Small intestine (tissue), 7 donors: Measurements from ENCODE around the gene B4GALT6. TPM values are rescaled to one million over a fixed set of nuclear protein-coding genes. Genes with fewer than 3 reads are reported as not detected.

Experiments used
- DNase-seq, 2 donors: peaks; one replicate each; pipeline versions ENCODE4 v3.0.0 to v3.0.0-alpha.2; 2013
- FAIRE-seq: peaks from 2 replicates; lab custom pipeline; 2012; peaks lifted over from hg19 to GRCh38; lab: Jason Lieb, UNC
- H3K27ac ChIP-seq, 3 donors: one replicate each; pipeline ENCODE4 v1.5.1; 2013; ENCODE audit warnings: low read length in 2 of 3, mild to moderate bottlenecking in 2 of 3, control low read depth in 1 of 3, inconsistent platforms in 1 of 3, low read depth in 1 of 3, moderate library complexity in 1 of 3
- H3K27me3 ChIP-seq, 3 donors: one replicate each; pipeline ENCODE4 v1.6.1; 2013; ENCODE audit warnings: low read length in 3 of 3, inconsistent platforms in 1 of 3; ENCODE audit not compliant: control insufficient read depth in 3 of 3, insufficient read depth in 3 of 3
- H3K36me3 ChIP-seq, 3 donors: one replicate each; pipeline ENCODE4 v1.6.1; 2013; ENCODE audit warnings: low read length in 3 of 3, inconsistent platforms in 1 of 3, low read depth in 1 of 3, mild to moderate bottlenecking in 1 of 3, moderate library complexity in 1 of 3; ENCODE audit not compliant: control insufficient read depth in 3 of 3, insufficient read depth in 2 of 3
- H3K4me1 ChIP-seq, 3 donors: one replicate each; pipeline ENCODE4 v1.6.1; 2013; ENCODE audit warnings: low read length in 2 of 3, inconsistent platforms in 1 of 3, low read depth in 1 of 3, mild to moderate bottlenecking in 1 of 3, moderate library complexity in 1 of 3; ENCODE audit not compliant: control insufficient read depth in 3 of 3, insufficient read depth in 2 of 3
- H3K4me3 ChIP-seq, 3 donors: one replicate each; pipeline ENCODE4 v1.5.1; 2013; ENCODE audit warnings: low read length in 3 of 3, control low read depth in 1 of 3, inconsistent platforms in 1 of 3, low read depth in 1 of 3, mild to moderate bottlenecking in 1 of 3, moderate library complexity in 1 of 3
- H3K9me3 ChIP-seq, 2 donors: one replicate each; pipeline ENCODE4 v1.6.1; 2013; ENCODE audit warnings: low read depth in 1 of 2, low read length in 1 of 2; ENCODE audit not compliant: control insufficient read depth in 2 of 2, insufficient read depth in 1 of 2
- WGBS, 3 donors: extraction: QIAGEN DNeasy Blood & Tissue Kit; methylation state at CpG; one replicate each; pipeline ENCODE4 v1.1.7; 2013; 5-methylcytosine and 5-hydroxymethylcytosine counted together
- polyA plus RNA-seq, 4 donors: library from polyadenylated mRNA; stranded (reverse) in 3 of 4; unstranded in 1 of 4; fragments of 200-250 nt in 3 of 4; fragments of 120-200 nt in 1 of 4; gene quantifications; one replicate each; pipeline versions ENCODE4 v1.2.1 to v1.2.3, GENCODE V29; 2013
- donor health status: healthy with polysubstance abuse.
- donor health status: control.
- donor health status: control.
- donor health status: Bipolar disorder and iron deficiency.
- donor health status: healthy.

B4GALT6 gene
- polyA plus RNA-seq, 4 donors: 4.7 to 10.3 (median 8.1) TPM

- peaks cover 5 to 23% (median 9%) of the 10 kb centered on the region in 3 donors for H3K4me1 ChIP-seq
- no peaks in the 10 kb centered on the region for H3K9me3 ChIP-seq
- H3K36me3 ChIP-seq: no peaks in the 10 kb centered on the region
- FAIRE-seq (no peak), DNase-seq (no peak)
- no peaks in the 10 kb centered on the region for H3K27me3 ChIP-seq
- no peak overlapping the region for H3K4me3 ChIP-seq
- 64 to 84% (median 77%) methylated on average over 7 of the region's 7 CpGs for WGBS, 3 donors
- H3K27ac ChIP-seq: peak overlapping the region in 2 of 3 donors; percentile 41 to 48
Observed at GRCh38 chr18:31646332-31647126, 37.9 kb downstream of the B4GALT6 start.

GRCh38 chr18:31645411-31645810, 39.0 kb downstream of the B4GALT6 start:
- Histone ChIP-seq H3K27me3 (no peaks in the 10 kb centered on the region), H3K4me3 (no peak overlapping the region), H3K36me3 (peaks cover 0 to 3% (median 2%) of the 10 kb centered on the region in 3 donors), H3K9me3 (no peaks in the 10 kb centered on the region), H3K27ac (no peak overlapping the region), H3K4me1 (peaks cover 5 to 23% (median 9%) of the 10 kb centered on the region in 3 donors)
- DNase-seq: no peak
- WGBS, 3 donors: 85 to 94% (median 88%) methylated on average over 4 of the region's 4 CpGs
- no peak for FAIRE-seq

GRCh38 chr18:31643003-31643402, 41.4 kb downstream of the B4GALT6 start:
- no peak overlapping the region for H3K27ac ChIP-seq
- no peak overlapping the region for H3K4me3 ChIP-seq
- WGBS, 3 donors: 88 to 93% (median 92%) methylated on average over 4 of the region's 4 CpGs
- no peak for FAIRE-seq
- H3K9me3 ChIP-seq: no peaks in the 10 kb centered on the region
- peaks cover 5 to 15% (median 5%) of the 10 kb centered on the region in 3 donors for H3K4me1 ChIP-seq
- no peaks in the 10 kb centered on the region for H3K27me3 ChIP-seq
- DNase-seq: no peak
- peaks cover 0 to 7% (median 2%) of the 10 kb centered on the region in 3 donors for H3K36me3 ChIP-seq

GRCh38 chr18:31637445-31637844, 46.9 kb downstream of the B4GALT6 start:
- FAIRE-seq: no peak
- DNase-seq: no peak
- H3K4me3 ChIP-seq: no peak overlapping the region
- WGBS, 3 donors: 91 to 92% (median 92%) methylated on average over 3 of the region's 3 CpGs
- H3K4me1 ChIP-seq: no peaks in the 10 kb centered on the region
- peaks cover 0 to 11% (median 2%) of the 10 kb centered on the region in 3 donors for H3K36me3 ChIP-seq
- no peaks in the 10 kb centered on the region for H3K27me3 ChIP-seq
- H3K9me3 ChIP-seq: no peaks in the 10 kb centered on the region
- no peak overlapping the region for H3K27ac ChIP-seq

GRCh38 chr18:31636387-31636786, 48.0 kb downstream of the B4GALT6 start:
- Histone ChIP-seq H3K27ac (no peak overlapping the region), H3K9me3 (no peaks in the 10 kb centered on the region), H3K36me3 (peaks cover 0 to 11% (median 2%) of the 10 kb centered on the region in 3 donors), H3K27me3 (no peaks in the 10 kb centered on the region), H3K4me1 (no peaks in the 10 kb centered on the region), H3K4me3 (no peak overlapping the region)
- DNase-seq: no peak
- no peak for FAIRE-seq

GRCh38 chr18:31634331-31634713, 50.1 kb downstream of the B4GALT6 start:
- no peaks in the 10 kb centered on the region for H3K9me3 ChIP-seq
- H3K27me3 ChIP-seq: no peaks in the 10 kb centered on the region
- no peak overlapping the region for H3K4me3 ChIP-seq
- no peak overlapping the region for H3K27ac ChIP-seq
- peaks cover 0 to 11% (median 2%) of the 10 kb centered on the region in 3 donors for H3K36me3 ChIP-seq
- 59 to 73% (median 65%) methylated on average over 3 of the region's 3 CpGs for WGBS, 3 donors
- FAIRE-seq: no peak
- DNase-seq: no peak
- H3K4me1 ChIP-seq: no peaks in the 10 kb centered on the region

- WGBS, 3 donors: 71 to 85% (median 83%) methylated on average over 10 of the region's 10 CpGs
- no peak for DNase-seq
- peaks cover 0 to 11% (median 2%) of the 10 kb centered on the region in 3 donors for H3K36me3 ChIP-seq
- no peaks in the 10 kb centered on the region for H3K27me3 ChIP-seq
- FAIRE-seq: no peak
- no peak overlapping the region for H3K4me3 ChIP-seq
- H3K9me3 ChIP-seq: no peaks in the 10 kb centered on the region
- H3K4me1 ChIP-seq: no peaks in the 10 kb centered on the region
- H3K27ac ChIP-seq: no peak overlapping the region
Observed at GRCh38 chr18:31633392-31634330, 50.7 kb downstream of the B4GALT6 start.

GRCh38 chr18:31632356-31632755, 52.0 kb downstream of the B4GALT6 start:
- H3K9me3 ChIP-seq: no peaks in the 10 kb centered on the region
- WGBS, 3 donors: 87 to 98% (median 92%) methylated on average over 1 of the region's 1 CpG
- no peak for FAIRE-seq

More at GRCh38 chr18:31632356-31632755, 52.0 kb downstream of the B4GALT6 start:
- no peak for DNase-seq
- H3K27ac ChIP-seq: no peak overlapping the region
- H3K4me1 ChIP-seq: no peaks in the 10 kb centered on the region
- H3K27me3 ChIP-seq: no peaks in the 10 kb centered on the region
- no peak overlapping the region for H3K4me3 ChIP-seq
- peaks cover 0 to 11% (median 2%) of the 10 kb centered on the region in 3 donors for H3K36me3 ChIP-seq
